Aorta (tissue), 5 donors: ENCODE results near the gene P2RX5. TPM values are rescaled to one million over a fixed set of nuclear protein-coding genes. Genes with fewer than 3 reads are reported as not detected.

Source experiments
- ATAC-seq: fragments of 200-7000 bp; cut with Tn5 transposase; one replicate; pipeline ENCODE4 v1.9.1; 2022; ENCODE audit warnings: moderate library complexity; ENCODE audit not compliant: low FRiP score
- DNase-seq, 2 donors: peaks; one replicate each; pipeline ENCODE4 v3.0.0-alpha.2; 2020
- H3K27ac ChIP-seq, 2 donors: one replicate each; pipeline ENCODE4 v1.5.1; 2013; ENCODE audit warnings: low read length in 2 of 2, mild to moderate bottlenecking in 2 of 2, moderate library complexity in 2 of 2, control low read depth in 1 of 2, inconsistent platforms in 1 of 2, low read depth in 1 of 2
- H3K27me3 ChIP-seq, 2 donors: one replicate each; pipeline ENCODE4 v1.6.1; 2013; ENCODE audit warnings: control low read depth in 1 of 2, low read length in 1 of 2, mild to moderate bottlenecking in 1 of 2, moderate library complexity in 1 of 2; ENCODE audit not compliant: insufficient read depth in 2 of 2, control insufficient read depth in 1 of 2
- H3K36me3 ChIP-seq, 2 donors: one replicate each; pipeline ENCODE4 v1.6.1; 2013; ENCODE audit warnings: control low read depth in 1 of 2, low read length in 1 of 2, mild to moderate bottlenecking in 1 of 2; ENCODE audit not compliant: insufficient read depth in 2 of 2, control insufficient read depth in 1 of 2
- H3K4me1 ChIP-seq, 2 donors: one replicate each; pipeline ENCODE4 v1.6.1; 2013; ENCODE audit warnings: low read length in 2 of 2, control low read depth in 1 of 2, mild to moderate bottlenecking in 1 of 2, moderate library complexity in 1 of 2; ENCODE audit not compliant: insufficient read depth in 2 of 2, control insufficient read depth in 1 of 2
- H3K4me3 ChIP-seq, 2 donors: one replicate each; pipeline ENCODE4 v1.5.1; 2013; ENCODE audit warnings: low read length in 2 of 2, control low read depth in 1 of 2, mild to moderate bottlenecking in 1 of 2
- H3K9me3 ChIP-seq: one replicate; pipeline ENCODE4 v1.6.1; 2013; ENCODE audit warnings: mild to moderate bottlenecking, low read length; ENCODE audit not compliant: control insufficient read depth
- WGBS, 2 donors: extraction: QIAGEN DNeasy Blood & Tissue Kit; methylation state at CpG; one replicate each; pipeline ENCODE4 v1.1.7; 2013; 5-methylcytosine and 5-hydroxymethylcytosine counted together
- intact Hi-C, 2 donors: fragments of 100-400 bp; cut with DNase I; formaldehyde crosslinking; loops; one replicate each; pipeline versions ENCODE4 v1.14.2 to v1.15.0; 2022
- polyA plus RNA-seq, 2 donors: library from polyadenylated mRNA; stranded (reverse); fragments of 200-250 nt; gene quantifications; one replicate each; pipeline ENCODE4 v1.2.3, GENCODE V29; 2013
- total RNA-seq, 2 donors: library from RNA; stranded (reverse); fragmentation: NEBNext Ultra II Directional; extraction: Animal tissue kit (Norgen Biotek cat#: 25700); gene quantifications; one replicate each; pipeline ENCODE4 v1.2.1, GENCODE V29; 2021
- donor health status: healthy with polysubstance abuse.
- donor health status: Bipolar disorder and iron deficiency.
- donor health status: DM: no; HTN: no; CAD: no.
- donor health status: DM: no; HTN: no; CAD: no.
- donor health status: DM: yes; HTN: yes; CAD: no.

Gene P2RX5
- total and polyA plus RNA-seq, 4 donors = 0.61 to 4.9 (median 1.2) TPM

DNA sequence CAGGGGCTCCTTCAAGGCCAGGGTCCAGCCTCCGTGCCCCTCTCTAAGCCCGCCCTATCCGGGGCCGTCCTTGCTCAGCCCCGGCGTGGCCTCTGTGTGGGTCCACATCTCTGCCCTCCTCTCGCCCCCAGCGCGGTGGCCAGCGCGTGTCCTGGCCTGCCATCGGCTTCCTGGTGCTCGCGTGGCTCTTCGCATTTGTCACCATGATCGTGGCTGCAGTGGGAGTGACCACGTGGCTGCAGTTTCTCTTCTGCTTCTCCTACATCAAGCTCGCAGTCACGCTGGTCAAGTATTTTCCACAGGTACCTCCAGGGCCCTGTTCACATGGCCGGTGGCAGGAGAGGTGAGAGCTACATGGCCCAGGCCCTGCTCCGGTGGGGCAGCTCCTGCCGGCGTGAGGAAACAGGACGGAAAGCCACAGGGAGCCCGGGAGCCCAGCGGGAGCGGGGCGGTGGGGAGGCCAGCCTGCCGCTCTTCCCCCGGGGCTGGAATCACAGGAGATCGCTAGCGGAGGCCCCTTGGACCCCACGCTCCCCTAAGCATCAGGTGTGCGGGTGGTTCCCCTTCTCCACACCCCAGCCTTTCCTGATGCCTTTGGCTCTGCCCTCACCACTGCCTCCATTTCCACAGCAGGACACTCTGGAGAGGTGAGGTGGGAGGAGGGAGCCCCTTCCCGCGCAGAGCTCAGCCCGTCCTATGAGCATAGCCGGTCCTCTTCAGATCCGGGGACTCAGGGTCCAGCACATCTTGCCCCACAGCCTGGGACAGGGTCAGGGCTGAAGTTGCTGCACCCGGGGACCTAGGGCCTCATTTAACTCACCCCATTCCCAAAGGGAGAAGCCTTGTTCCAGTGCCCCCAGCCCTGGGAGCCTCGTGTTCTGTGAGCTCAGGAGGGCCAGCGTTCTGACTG is 37.8 kb downstream of the P2RX5 start:
- no peak for DNase-seq
- H3K27me3 ChIP-seq = no peaks in the 10 kb centered on the region
- intact Hi-C loops = no loop called here
- no peak for ATAC-seq
- no peak overlapping the region for H3K27ac ChIP-seq
- 89 to 91% methylated on average over 42 of the region's 42 CpGs for WGBS, 2 donors
- no peaks in the 10 kb centered on the region for H3K36me3 ChIP-seq
- no peaks in the 10 kb centered on the region for H3K4me1 ChIP-seq
- no peak overlapping the region for H3K4me3 ChIP-seq
- H3K9me3 ChIP-seq = no peaks in the 10 kb centered on the region

GRCh38 chr17:3657588-3657869 is 38.4 kb downstream of the P2RX5 start:
- 83 to 86% methylated on average over 7 of the region's 7 CpGs for WGBS, 2 donors

GRCh38 chr17:3656755-3657587 is 39.0 kb downstream of the P2RX5 start:
- H3K4me1 ChIP-seq = no peaks in the 10 kb centered on the region
- H3K27ac ChIP-seq = no peak overlapping the region
- H3K9me3 ChIP-seq = no peaks in the 10 kb centered on the region
- 83 to 86% methylated on average over 15 to 16 of the region's 16 CpGs for WGBS, 2 donors
- H3K36me3 ChIP-seq = no peaks in the 10 kb centered on the region
- H3K27me3 ChIP-seq = no peaks in the 10 kb centered on the region
- no peak for DNase-seq
- H3K4me3 ChIP-seq = no peak overlapping the region
- intact Hi-C loops = no loop called here
- ATAC-seq = no peak

More at GRCh38 chr17:3657588-3657869, 38.4 kb downstream of the P2RX5 start:
- Histone ChIP-seq H3K4me1 (no peaks in the 10 kb centered on the region), H3K9me3 (no peaks in the 10 kb centered on the region), H3K4me3 (no peak overlapping the region), H3K36me3 (no peaks in the 10 kb centered on the region), H3K27me3 (no peaks in the 10 kb centered on the region), H3K27ac (no peak overlapping the region)
- intact Hi-C loops = no loop called here
- ATAC-seq (no peak), DNase-seq (no peak)

DNA sequence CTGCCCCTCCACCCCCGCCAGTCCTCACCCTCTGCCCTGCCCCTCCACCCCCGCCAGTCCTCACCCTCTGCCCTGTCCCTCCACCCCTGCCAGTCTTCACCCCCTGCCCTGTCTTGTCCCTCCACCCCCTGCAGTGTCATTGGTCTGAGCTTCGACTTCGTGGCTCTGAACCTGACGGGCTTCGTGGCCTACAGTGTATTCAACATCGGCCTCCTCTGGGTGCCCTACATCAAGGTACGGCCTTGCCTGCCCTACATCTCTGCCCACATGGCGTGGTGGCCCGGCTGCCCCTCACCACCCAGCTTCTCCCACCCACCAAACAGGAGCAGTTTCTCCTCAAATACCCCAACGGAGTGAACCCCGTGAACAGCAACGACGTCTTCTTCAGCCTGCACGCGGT is 39.6 kb downstream of the P2RX5 start:
- H3K27ac ChIP-seq = no peak overlapping the region
- H3K9me3 ChIP-seq = no peaks in the 10 kb centered on the region
- intact Hi-C loops = no loop called here
- DNase-seq (no peak), ATAC-seq (no peak)
- H3K4me3 ChIP-seq = no peak overlapping the region
- H3K4me1 ChIP-seq = no peaks in the 10 kb centered on the region
- no peaks in the 10 kb centered on the region for H3K27me3 ChIP-seq
- no peaks in the 10 kb centered on the region for H3K36me3 ChIP-seq
- 82 to 90% methylated on average over 15 to 16 of the region's 16 CpGs for WGBS, 2 donors

DNA sequence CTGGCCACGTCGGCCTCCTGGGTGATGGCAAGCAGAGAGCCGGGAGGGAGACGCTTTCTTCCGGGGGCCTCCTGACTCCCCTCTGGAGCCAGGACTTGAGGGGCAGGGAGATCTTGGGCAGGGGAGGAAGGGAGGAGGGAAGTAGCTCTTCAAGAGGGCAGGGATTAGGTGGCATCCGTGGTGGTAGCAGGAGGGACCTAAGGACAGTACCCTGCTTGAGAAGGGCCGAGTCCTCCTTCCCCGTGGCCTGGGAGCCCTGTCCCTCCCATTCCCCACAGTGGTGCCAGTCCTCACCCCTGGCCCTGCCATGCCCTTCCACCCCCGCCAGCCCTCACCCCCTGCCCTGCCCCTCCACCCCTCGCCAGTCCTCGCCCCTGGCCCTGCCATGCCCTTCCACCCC is 40.2 kb downstream of the P2RX5 start:
- no peak overlapping the region for H3K27ac ChIP-seq
- DNase-seq (no peak), ATAC-seq (no peak)
- H3K9me3 ChIP-seq = no peaks in the 10 kb centered on the region
- no peaks in the 10 kb centered on the region for H3K4me1 ChIP-seq
- 81 to 84% methylated on average over 6 to 11 of the region's 11 CpGs for WGBS, 2 donors
- H3K27me3 ChIP-seq = no peaks in the 10 kb centered on the region
- intact Hi-C loops = no loop called here
- no peak overlapping the region for H3K4me3 ChIP-seq
- H3K36me3 ChIP-seq = no peaks in the 10 kb centered on the region

- H3K9me3 ChIP-seq = no peaks in the 10 kb centered on the region
- DNase-seq (no peak), ATAC-seq (no peak)
- no peak overlapping the region for H3K4me3 ChIP-seq
- H3K27ac ChIP-seq = no peak overlapping the region
- H3K27me3 ChIP-seq = no peaks in the 10 kb centered on the region
- WGBS, 2 donors = 63 to 68% methylated on average over 20 of the region's 20 CpGs
- intact Hi-C loops = no loop called here
- H3K36me3 ChIP-seq = no peaks in the 10 kb centered on the region
- no peaks in the 10 kb centered on the region for H3K4me1 ChIP-seq
Measured at GRCh38 chr17:3647769-3648555, 48.0 kb downstream of the P2RX5 start.

GRCh38 chr17:3647251-3647650 is 48.7 kb downstream of the P2RX5 start:
- Histone ChIP-seq H3K9me3 (no peaks in the 10 kb centered on the region), H3K4me1 (no peaks in the 10 kb centered on the region), H3K36me3 (no peaks in the 10 kb centered on the region), H3K27ac (no peak overlapping the region), H3K4me3 (no peak overlapping the region), H3K27me3 (no peaks in the 10 kb centered on the region)
- DNase-seq = no peak
- intact Hi-C loops = no loop called here
- ATAC-seq = no peak
- WGBS, 2 donors = 84 to 85% methylated on average over 12 of the region's 12 CpGs

DNA sequence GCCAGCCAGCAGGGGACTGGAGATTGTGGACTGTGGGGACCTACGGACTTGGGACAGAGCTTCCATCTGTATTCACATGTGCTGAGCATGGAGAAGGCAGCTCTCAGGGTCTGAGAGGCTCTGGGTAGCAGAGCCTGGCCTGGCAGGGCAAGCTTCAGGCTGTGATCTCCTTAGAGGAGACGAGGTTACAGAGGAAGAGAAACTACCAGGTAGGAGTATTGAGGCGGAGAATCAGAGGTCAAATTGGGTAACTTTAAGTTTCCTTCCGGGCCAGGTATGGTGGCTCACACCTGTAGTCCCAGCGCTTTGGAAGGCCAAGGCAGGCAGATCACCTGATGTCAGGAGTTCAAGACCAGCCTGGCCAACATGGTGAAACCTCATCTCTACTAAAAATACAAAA is 50.6 kb downstream of the P2RX5 start:
- no peak for DNase-seq
- no peaks in the 10 kb centered on the region for H3K9me3 ChIP-seq
- intact Hi-C loops = no loop called here
- H3K27ac ChIP-seq = no peak overlapping the region
- H3K36me3 ChIP-seq = peaks cover 0 to 2% of the 10 kb centered on the region in 2 donors
- no peak overlapping the region for H3K4me3 ChIP-seq
- no peaks in the 10 kb centered on the region for H3K4me1 ChIP-seq
- no peak for ATAC-seq
- no peaks in the 10 kb centered on the region for H3K27me3 ChIP-seq
- 56 to 80% methylated on average over 5 of the region's 5 CpGs for WGBS, 2 donors
